ENCODE measurements around the gene THOC5.

DNA sequence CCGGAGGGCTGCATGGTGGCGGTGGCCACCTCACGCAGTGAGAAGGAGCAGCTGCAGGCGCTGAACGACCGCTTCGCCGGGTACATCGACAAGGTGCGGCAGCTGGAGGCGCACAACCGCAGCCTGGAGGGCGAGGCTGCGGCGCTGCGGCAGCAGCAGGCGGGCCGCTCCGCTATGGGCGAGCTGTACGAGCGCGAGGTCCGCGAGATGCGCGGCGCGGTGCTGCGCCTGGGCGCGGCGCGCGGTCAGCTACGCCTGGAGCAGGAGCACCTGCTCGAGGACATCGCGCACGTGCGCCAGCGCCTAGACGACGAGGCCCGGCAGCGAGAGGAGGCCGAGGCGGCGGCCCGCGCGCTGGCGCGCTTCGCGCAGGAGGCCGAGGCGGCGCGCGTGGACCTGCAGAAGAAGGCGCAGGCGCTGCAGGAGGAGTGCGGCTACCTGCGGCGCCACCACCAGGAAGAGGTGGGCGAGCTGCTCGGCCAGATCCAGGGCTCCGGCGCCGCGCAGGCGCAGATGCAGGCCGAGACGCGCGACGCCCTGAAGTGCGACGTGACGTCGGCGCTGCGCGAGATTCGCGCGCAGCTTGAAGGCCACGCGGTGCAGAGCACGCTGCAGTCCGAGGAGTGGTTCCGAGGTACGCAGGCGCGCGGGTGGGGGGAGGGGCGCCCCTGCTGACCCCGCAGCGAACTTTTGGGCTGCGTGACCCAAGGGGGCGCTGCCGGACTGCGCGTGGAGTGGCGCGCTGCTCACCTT is 72.9 kb downstream of the THOC5 start:
- peak; percentile 33 for TF ChIP-seq CTCF (IDR thresholded peaks at IDR 0.05; ENCODE audit: insufficient read depth, low read length)
- TF ChIP-seq, protein P1, sequence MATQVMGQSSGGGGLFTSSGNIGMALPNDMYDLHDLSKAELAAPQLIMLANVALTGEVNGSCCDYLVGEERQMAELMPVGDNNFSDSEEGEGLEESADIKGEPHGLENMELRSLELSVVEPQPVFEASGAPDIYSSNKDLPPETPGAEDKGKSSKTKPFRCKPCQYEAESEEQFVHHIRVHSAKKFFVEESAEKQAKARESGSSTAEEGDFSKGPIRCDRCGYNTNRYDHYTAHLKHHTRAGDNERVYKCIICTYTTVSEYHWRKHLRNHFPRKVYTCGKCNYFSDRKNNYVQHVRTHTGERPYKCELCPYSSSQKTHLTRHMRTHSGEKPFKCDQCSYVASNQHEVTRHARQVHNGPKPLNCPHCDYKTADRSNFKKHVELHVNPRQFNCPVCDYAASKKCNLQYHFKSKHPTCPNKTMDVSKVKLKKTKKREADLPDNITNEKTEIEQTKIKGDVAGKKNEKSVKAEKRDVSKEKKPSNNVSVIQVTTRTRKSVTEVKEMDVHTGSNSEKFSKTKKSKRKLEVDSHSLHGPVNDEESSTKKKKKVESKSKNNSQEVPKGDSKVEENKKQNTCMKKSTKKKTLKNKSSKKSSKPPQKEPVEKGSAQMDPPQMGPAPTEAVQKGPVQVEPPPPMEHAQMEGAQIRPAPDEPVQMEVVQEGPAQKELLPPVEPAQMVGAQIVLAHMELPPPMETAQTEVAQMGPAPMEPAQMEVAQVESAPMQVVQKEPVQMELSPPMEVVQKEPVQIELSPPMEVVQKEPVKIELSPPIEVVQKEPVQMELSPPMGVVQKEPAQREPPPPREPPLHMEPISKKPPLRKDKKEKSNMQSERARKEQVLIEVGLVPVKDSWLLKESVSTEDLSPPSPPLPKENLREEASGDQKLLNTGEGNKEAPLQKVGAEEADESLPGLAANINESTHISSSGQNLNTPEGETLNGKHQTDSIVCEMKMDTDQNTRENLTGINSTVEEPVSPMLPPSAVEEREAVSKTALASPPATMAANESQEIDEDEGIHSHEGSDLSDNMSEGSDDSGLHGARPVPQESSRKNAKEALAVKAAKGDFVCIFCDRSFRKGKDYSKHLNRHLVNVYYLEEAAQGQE (IDR thresholded peaks at IDR 0.05; ENCODE audit: insufficient replicate concordance, low read depth) = peak; percentile 58
- peak; percentile 43; the same call in 1 of the 2 replicates for TF ChIP-seq POLR2AphosphoS5 (IDR thresholded peaks at IDR 0.05; ENCODE audit: low read depth)
- no peak for TF ChIP-seq SPI1 (IDR thresholded peaks at IDR 0.05; ENCODE audit: borderline replicate concordance, low read depth)
- TF ChIP-seq GABPA (IDR thresholded peaks at IDR 0.05; ENCODE audit: low read depth) = no peak
